Stimulated activated CD4-positive, alpha-beta T cell treated with anti-CD3 and anti-CD28 coated beads, Interleukin-1b, Interleukin-23, amount 100 ng/mL, for 4 hours (primary cell): ENCODE data around the gene ACADSB.
A peak's percentile ranks its signal among the peaks of the same experiment; 100 is the strongest.

ENCODE experiments used
- DNase-seq, 2 donors: peaks; one replicate each; pipeline ENCODE4 v3.0.0-alpha.2; 2020; ENCODE audit warnings: low read depth in 2 of 2

Gene ACADSB

DNA sequence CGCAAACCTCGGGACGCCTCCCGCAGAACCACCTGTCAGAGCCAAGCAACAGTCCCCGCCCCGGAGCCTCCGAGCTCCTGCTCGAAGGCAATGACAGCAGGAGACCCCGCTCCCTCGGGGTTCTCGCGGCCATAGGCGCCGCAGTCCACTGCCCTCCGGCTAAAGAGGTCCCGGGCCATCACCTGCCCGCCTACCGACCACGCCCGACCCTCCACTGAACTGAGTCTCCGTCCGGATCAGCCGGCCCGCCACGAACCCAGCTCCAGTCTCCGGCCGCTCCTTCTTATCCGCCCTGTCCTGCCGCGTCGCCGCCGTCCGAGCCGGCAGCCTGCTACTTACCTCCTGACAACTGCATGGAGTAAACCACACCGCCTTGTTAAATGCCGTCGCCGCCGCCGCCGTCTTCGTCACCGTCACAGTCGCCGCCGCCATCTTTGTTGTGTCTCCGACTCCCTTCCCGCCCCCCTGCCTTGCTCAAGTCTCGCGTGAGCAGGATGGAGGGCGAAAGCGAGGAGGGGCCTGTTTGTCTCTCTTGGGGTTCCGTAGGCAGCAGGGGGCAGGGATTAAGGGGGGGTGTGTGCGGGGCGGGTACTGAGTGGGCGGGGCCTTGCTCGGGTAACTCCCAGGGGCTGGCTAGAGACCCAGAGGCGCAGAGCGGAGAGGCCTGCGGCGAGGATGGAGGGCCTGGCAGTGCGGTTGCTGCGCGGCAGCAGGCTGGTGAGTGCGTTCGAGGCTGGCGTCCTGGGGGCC lies at the start of gene ACADSB, which contains the start of gene IKZF5:
Gene ACADSB (plus strand): TSS at position 652 of the 750 bp plus-strand sequence. CDS start 24 bp downstream, at position 676.
Gene IKZF5 (minus strand): TSS at position 441 of the 750 bp plus-strand sequence. CDS start 10,170 bp downstream, outside the sequence.
- DNase-seq = peak; percentile 86 to 92

DNA sequence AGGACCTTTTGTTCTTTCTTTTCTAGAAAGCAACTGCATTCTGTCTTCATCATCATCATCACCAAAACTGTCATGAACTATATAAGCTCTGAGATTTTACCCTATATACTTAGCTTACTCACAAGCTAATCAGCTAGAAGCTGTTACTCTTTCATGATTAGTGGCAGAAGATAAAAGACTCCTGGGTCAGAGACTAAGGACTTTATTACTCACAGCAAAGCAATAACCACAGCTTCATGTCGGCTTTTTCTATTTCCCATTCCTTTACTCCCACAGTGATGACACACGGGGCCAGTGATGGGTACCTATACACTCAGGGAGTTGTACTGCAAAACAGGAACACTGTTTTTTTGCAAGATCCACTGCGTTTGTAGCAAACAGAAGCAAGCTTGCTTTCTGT lies 46.4 kb upstream of the ACADSB start:
- DNase-seq = no peak

DNA sequence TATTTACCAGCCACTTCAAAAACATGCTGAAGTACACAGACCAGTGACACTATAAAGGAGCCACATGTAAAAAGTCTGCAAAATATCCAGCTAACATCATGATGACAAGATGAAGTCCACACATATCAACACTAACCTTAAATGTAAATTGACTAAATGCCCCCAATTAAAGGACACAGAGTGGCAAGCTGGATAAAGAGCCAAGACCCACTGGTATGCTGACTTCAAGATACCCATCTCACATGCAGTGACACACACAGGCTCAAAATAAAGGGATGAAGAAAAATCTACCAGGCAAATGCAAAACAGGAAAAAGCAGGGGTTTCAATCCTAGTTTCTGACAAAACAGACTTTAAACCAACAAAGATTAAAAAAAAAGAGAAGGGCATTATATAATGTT lies 41.9 kb upstream of the ACADSB start:
- DNase-seq = no peak

DNA sequence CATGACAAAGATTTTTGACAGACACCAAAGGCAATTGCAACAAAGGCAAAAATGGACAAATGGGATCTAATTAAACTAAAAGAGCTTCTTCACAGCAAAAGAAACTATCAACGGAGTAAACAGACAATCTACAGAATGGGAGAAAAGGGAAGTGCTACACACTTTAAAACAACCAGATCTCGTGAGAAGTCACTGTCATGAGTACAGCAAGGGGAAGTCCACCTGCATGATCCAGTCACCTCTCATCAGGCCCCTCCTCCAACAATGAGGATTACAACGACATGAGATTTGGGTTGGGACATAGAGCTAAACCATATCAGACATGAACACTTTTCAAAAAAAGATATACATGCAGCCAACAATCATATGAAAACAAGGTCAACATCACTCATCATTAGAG lies 40.1 kb upstream of the ACADSB start:
- DNase-seq = no peak

DNA sequence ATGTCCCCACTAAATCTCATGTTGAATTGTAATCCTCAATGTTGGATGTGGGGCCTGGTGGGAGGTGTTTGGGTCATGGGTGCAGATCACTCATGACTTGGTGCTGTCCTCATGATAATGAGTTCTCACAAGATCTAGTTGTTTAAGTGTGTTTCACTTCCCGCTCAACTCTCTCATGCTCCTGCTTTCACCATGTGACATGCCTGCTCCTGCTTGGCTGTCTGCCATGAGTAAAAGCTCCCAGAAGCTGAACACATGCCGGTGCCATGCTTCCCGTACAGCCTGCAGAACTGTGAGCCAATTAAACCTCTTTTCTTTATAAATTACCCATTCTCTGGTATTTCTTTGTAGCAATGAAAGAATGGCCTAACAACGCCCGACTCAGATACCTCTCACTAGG lies 34.8 kb upstream of the ACADSB start:
- no peak for DNase-seq

DNA sequence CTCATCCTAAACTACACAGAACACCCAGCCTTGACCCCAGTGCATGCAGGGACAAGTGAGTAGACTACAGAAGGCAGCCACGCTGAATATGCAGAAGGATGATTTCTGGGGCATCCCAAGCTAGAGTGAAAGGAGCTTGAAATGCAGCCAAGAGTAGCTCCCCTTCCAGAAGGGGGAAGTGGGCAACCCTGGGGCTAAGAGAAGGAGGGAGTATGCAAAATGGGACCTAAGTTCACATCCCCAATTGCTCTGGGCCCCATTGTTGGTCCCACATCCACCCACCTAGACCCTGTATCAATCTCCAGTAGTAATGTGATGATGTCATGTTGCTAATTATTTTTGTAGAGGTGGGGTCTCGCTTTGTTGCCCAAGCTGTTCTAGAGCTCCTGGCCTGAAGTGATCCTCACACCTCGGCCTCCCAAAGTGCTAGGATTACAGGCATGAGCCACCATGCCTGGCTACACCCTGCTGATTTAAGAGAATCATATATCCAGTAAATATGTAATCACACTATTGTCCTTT lies 34.2 kb upstream of the ACADSB start:
- no peak for DNase-seq

DNA sequence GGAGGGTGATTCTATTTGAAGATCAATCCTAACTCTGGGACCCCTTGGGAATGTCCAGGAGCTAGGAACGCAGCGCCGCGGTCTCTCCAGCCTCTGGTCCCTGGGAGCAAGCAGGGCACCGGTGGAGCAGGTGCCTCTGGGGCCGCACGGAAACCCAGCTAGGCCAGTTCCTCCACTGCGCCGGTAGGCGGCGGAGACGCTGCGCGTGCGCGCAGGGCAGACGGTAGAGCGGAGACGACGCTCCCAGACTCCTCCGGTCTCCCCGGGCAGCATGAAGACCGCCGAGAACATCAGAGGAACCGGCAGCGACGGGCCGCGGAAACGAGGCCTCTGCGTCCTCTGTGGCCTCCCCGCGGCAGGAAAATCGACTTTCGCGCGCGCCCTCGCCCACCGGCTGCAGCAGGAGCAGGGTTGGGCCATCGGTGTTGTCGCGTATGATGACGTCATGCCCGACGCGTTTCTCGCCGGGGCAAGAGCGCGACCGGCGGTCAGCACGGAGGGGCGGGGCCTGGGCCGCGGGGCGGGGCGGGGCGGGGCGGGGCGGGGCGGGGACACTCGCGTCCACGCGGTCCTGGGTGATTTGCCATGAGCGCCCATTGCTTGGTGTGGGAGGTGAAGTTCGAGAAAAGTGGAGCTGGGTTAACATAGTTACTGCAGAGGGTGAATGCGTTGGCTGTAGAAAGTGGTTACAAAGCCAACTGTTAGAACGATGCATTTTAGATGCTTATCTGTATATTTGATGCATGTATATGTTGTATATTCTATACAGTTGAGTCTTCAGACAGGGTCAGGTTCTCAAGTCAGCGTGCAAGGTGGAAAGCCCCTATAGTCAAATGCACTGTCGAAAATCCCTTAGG lies 28.4 kb upstream of the ACADSB start, which contains the start of gene PSTK:
Gene PSTK (plus strand): TSS at position 193 of the 857 bp plus-strand sequence. CDS start 79 bp downstream, at position 272.
- peak; percentile 78 to 83 for DNase-seq

DNA sequence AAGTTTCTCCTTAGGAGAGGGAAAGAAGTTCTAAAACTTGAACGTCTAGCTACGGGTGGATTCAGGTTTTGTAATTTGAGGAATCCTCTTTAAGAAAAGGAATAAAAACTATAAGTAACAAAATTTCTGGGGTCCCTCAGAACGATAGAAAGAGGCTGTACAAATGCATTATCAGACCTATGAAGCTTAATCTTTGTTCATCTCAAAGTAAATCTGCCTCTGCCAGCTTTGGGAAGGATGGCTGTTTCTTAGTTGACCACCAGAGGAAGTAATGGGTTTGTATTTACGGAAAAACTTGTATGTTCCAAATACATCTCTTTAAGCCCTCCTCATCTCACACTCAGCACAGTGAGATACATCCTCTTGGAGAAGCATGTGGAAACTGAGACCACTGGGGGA lies 27.7 kb upstream of the ACADSB start:
- no peak for DNase-seq

DNA sequence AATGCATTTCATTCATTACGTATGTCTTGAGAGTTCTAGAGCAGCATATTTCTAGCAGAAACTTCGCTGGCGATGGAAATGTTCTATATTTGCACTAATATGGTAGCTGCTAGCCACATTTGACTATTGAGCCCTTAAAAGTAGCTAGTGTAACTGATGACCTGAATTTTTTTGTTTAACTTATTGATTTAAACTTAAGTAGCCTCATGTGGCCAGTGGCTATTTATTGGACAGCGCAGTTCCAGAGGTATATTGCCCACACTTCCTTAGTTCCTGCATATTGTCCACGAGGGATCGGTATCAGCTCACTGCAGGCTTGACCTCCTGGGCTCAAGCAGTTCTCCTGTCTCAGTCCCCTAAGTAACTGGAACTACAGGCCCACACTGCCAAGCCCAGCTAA lies 24.9 kb upstream of the ACADSB start:
- no peak for DNase-seq

DNA sequence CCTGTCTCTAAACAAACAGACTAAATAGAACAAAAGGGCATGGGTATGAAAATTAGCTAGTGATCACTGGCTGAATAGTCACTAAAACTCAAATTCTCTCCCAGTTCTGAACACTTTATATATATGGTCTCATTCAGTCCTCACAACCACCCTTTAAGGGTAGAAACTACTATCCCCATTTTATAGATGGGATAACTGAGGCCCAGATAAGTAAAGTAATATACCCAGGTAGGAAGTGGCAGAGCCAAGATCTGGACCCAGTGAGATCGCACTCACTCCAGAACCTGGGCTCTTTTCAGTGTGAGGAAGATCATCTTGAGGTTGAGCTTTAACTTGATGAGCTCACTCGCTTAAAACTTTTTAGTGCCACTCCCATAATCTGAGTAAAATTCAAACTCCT lies 24.1 kb upstream of the ACADSB start:
- no peak for DNase-seq

DNA sequence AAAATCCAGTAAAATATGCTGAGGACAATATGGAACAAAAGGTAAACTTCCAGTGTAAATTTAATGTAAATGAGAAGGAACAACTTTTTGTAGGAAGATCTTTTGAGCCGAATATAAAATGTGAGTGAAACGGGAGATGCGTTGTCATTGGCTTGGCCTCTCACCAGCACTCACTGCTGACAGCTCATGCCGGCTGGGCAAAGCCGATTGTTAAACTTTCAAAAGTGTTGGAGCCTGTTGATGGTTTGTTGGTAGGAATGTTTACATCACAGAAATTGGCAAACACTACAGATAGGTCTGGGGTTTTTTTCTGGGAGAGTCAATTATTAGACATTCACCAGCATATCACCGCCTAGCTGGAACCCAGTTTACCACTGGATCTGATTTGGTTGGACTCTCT lies 22.5 kb upstream of the ACADSB start:
- no peak for DNase-seq

DNA sequence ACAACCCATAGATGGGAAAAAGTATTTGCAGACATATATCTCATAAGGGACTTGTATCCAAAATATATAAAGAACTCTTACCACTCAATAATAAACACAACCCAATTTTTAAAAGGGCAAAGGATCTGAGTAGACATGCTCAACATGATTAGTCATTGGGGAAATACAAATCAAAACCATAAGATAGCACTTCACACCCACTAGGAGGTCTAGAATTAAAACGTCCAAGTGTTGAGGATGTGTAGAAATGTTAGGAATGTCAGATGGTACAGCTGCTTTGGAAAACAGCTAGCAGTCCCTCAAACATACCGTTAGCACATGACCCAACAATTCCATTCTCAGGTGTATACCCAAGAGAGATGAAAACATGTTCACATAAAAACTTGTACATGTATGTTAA lies 20.3 kb upstream of the ACADSB start:
- no peak for DNase-seq

DNA sequence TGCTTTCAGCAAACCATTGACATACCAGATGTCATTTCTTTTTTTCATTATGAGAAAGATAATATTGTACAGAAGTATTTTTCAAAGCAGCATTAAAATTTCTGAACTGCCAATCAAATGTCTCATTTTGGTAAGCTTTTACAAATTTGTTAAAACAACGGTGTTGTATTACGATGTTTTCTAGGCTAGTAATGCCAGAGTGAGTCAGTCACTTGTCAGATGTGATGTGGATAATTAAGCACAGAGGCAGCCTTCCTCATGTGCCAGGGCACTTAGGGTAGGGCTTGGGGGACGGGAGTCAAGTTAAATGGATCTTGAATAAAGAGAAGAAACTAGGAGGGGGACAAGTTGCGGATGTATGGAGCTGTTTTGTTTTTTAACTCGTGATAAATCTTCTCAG lies 18.5 kb upstream of the ACADSB start:
- no peak for DNase-seq

DNA sequence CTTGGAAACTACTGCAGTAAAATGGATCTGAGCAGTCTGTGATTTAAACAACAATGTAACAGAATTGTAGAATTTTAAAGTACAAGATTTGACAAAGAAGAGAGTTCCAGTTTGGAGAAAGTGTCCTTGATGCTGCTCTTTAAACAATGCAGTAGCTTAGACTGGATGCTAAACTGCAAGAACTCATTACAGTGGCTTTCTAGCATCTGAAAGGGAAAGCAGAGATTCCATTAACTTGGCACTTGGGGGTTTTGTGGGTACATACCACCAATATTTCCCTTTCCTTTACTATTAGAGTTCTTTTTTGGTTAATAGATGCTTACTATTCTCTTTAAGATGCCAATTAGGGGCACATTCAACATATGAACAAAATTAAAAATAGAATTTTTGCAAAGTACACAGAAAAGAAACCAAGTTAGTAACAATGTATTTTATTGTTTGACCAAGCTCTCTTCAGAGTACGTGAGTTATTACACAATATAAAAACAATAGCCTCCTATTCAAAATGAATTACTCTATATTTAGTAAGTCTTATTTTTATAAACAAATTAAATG lies 16.7 kb upstream of the ACADSB start:
- DNase-seq = no peak

DNA sequence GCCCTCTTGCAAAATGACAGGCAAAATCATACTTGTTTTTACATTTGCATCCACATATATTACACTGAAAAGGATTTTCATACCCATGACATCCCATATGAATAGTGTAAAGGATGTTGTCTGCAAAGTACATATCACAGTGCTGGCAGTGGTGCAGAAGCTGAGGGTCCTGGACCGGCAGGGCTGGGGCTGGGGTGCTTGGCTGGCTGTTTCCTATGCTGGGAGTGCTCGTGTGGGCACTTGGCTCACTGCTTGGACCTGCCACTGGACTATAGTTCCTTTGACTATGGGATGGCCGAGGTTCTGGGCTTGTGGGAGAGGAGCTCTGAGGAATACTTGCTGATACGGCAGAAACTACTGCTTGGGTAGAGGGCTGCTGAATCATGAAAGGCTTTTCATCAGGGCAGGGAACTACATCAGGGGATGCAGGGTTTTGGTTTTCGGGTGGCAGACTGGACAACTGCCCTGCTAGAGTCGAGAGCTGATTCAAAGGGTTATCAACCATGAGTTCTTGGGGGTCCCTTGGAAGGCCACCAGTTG lies 14.9 kb upstream of the ACADSB start:
- DNase-seq = no peak

DNA sequence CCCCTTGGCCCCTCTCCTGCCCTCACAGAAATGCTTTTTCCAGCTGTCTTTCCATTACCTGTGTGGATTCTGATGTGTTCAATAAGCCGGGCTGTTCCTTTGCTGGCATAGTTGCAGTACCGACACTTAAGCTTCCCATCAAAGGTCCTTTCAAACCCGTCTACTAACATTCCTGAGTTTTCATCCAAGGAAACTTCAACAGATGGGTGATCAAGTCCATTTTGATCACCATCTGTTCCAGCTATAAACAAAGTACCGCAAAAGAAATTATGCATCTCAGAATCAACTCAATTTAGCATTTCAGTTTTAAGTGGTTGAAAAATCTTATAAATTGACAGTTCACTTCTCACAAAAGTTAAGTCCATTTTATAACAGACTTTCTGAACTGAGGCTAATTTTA lies 12.9 kb upstream of the ACADSB start:
- no peak for DNase-seq

DNA sequence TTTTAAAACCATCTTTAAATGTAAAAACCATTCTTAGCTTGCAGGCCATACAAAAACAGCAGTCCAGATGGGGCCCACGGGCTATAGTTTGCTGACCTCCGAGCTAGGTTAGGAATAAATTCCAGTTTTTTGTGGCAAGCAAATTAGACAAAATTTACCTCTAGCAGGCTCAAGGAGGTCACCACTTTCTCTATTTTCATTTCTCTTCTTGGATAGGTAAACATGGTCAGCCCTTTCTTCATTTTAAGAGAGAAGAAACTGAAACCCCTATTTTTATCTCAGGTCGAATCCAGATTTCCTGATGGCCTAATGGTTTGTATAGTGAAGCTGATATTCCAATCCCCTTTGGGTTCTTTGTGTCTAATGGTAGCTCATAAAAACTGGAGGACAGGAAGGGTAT lies 10.9 kb upstream of the ACADSB start:
- DNase-seq = no peak

DNA sequence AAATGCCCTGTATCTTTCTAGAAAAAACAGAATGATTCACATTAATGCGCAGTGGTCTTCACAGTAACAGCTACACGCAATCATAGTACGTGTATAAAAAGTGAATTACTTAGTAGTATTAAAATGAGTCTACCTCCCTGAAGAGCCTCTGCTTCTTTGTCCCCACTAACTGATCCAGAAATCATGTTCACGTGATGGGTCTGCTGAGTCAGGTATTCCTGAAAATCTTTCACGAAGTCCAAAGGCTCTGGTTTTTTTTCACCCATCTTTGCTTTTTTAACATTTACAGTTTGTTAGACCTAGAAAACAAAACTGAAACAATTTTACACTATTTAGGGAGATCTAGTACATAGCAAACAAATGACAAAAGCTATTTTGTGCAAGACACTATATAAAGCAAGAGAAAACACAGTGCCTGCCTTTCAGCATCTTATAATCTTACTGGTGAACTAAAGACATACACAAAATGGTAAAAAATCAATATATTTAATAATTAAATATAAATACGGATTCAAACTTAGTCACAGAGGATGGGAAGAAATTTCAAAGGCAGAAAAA lies 10.4 kb upstream of the ACADSB start:
- no peak for DNase-seq

DNA sequence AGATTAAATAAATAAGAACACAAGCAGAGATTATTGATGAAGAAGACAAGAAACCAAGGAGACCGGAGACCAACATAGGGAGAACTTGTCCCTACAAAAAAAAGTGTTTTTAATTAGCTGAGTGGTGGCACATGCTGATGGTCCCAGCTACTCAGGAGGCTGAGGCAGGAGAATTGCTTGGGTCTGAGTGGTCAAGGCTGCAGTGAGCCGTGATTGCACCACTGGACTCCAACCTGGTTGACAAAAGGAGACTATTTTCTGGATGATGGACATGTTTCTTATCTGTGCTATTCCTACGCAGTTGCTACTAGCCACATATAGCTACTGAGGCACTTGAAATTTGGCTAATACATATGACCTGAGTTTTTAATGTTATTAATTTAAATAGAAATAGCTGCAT lies 9.9 kb upstream of the ACADSB start:
- DNase-seq = no peak

DNA sequence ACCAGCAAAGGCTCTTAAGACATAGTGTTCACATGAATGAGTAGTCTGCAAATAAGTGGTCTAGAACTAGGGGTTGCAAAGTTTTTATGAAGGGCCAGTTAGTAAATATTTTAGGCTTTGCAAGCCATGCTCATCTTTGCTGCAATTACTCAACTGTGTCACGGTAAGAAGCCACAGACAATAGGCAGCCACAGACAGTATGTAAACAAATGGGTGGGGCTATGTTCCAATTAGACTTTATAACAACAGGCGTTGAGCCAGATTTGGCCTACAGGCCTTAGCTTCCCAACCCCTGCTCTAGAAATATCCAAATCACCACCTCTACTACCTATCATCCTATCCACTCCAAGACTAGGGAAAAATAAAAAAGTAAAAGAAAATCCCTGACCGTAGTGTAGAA lies 9.5 kb upstream of the ACADSB start:
- DNase-seq = no peak

DNA sequence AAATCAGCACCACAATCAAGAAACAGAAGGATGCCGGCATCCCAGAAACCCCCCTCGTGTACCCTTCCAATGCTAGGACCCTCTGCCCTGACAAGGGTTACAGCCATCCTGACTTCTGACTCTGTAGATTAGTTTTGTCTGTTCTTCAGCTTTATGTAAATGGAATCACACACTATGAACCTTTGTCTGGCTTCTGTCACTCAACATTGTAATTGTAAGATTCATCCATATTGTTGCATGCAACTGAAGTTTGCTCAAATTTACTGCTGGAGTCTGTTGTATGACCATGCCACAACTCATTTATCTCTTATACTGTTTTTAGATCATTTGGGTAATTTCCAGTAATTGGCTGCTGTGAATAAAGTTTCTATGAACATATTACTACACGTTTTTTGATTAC lies 8.7 kb upstream of the ACADSB start:
- DNase-seq = no peak

DNA sequence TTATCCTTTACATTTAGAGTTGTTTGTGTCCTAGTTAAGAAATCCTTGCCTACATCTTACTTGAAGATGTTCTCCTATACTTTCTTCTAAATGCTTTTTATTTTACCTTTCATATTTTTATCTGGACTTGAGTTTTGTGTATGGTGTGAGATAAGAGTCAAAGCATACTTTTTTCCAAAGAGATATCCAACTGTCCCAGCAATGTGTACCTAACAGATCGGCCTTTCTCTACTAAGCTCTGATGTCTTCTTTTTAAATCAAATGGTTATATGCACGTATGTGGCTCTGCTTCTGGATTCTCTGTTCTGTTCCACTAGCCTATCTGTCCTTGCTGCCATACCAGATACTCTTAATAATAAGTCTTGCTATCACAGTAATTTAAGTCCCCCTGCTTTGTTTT lies 7.4 kb upstream of the ACADSB start:
- DNase-seq = no peak
